Osteocyte (in vitro differentiated cells): Measurements from ENCODE around the gene SEPSECS. TPM values are rescaled to one million over a fixed set of nuclear protein-coding genes. Genes with fewer than 3 reads are reported as not detected.

Source experiments
- DNase-seq: peaks from one replicate; pipeline ENCODE4 v3.0.0; 2021; ENCODE audit warnings: mixed read lengths; ENCODE audit not compliant: unreplicated experiment; ENCODE audit errors: extremely low spot score
- H3K27ac Mint-ChIP-seq: one replicate; pipeline ENCODE4 v1.8.0; 2021; ENCODE audit warnings: mild to moderate bottlenecking, mixed read lengths; ENCODE audit not compliant: unreplicated experiment
- H3K27me3 Mint-ChIP-seq: one replicate; pipeline ENCODE4 v1.8.0; 2021; ENCODE audit warnings: mixed read lengths; ENCODE audit not compliant: unreplicated experiment
- H3K36me3 Mint-ChIP-seq: one replicate; pipeline ENCODE4 v1.8.0; 2021; ENCODE audit warnings: mixed read lengths; ENCODE audit not compliant: unreplicated experiment
- H3K4me1 Mint-ChIP-seq: one replicate; pipeline ENCODE4 v1.8.0; 2021; ENCODE audit warnings: mixed read lengths; ENCODE audit not compliant: unreplicated experiment
- H3K4me3 Mint-ChIP-seq: one replicate; pipeline ENCODE4 v1.8.0; 2021; ENCODE audit warnings: mild to moderate bottlenecking, moderate library complexity, mixed read lengths; ENCODE audit not compliant: unreplicated experiment
- H3K9me3 Mint-ChIP-seq: one replicate; pipeline ENCODE4 v1.8.0; 2021; ENCODE audit warnings: mixed read lengths; ENCODE audit not compliant: unreplicated experiment
- total RNA-seq: library from RNA; stranded (reverse); gene quantifications from 2 replicates; pipeline ENCODE4 v1.2.1, GENCODE V29; 2021
- TF ChIP-seq, protein P1 (sequence below): fragments of 200-600 bp; sonication (generic); IDR thresholded peaks from 2 replicates; pipeline ENCODE4 v1.5.0; 2021; ENCODE audit warnings: antibody characterized with exemption, mild to moderate bottlenecking, moderate library complexity

The SEPSECS gene
- total RNA-seq, 1 donor from 2014 or later = 7.8 TPM

DNA sequence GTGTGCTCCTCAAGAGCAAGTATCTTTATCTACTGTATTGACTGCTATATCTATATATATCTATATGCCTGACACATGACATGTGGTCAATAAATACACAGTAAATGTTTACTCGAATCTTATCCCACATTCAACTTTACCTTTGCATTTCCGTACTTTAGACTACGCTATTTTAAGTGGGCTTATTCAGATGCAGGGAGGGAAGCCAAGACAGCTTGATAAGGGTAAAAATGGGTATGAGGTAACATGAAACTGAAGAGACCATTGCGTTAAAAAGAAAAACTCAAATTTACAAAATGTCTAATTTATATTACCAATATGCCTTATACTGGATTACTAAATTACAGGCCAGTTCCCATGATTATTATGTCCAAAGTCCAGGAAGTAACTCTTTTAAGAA is 17.8 kb downstream of the SEPSECS start:
- H3K4me3 Mint-ChIP-seq = no peak overlapping the region
- peaks cover 21% of the 10 kb centered on the region for H3K36me3 Mint-ChIP-seq
- no peaks in the 10 kb centered on the region for H3K4me1 Mint-ChIP-seq
- DNase-seq = no peak
- H3K27ac Mint-ChIP-seq = no peak overlapping the region
- TF ChIP-seq, protein P1, sequence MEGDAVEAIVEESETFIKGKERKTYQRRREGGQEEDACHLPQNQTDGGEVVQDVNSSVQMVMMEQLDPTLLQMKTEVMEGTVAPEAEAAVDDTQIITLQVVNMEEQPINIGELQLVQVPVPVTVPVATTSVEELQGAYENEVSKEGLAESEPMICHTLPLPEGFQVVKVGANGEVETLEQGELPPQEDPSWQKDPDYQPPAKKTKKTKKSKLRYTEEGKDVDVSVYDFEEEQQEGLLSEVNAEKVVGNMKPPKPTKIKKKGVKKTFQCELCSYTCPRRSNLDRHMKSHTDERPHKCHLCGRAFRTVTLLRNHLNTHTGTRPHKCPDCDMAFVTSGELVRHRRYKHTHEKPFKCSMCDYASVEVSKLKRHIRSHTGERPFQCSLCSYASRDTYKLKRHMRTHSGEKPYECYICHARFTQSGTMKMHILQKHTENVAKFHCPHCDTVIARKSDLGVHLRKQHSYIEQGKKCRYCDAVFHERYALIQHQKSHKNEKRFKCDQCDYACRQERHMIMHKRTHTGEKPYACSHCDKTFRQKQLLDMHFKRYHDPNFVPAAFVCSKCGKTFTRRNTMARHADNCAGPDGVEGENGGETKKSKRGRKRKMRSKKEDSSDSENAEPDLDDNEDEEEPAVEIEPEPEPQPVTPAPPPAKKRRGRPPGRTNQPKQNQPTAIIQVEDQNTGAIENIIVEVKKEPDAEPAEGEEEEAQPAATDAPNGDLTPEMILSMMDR = no peak
- H3K9me3 Mint-ChIP-seq = no peaks in the 10 kb centered on the region
- no peaks in the 10 kb centered on the region for H3K27me3 Mint-ChIP-seq

DNA sequence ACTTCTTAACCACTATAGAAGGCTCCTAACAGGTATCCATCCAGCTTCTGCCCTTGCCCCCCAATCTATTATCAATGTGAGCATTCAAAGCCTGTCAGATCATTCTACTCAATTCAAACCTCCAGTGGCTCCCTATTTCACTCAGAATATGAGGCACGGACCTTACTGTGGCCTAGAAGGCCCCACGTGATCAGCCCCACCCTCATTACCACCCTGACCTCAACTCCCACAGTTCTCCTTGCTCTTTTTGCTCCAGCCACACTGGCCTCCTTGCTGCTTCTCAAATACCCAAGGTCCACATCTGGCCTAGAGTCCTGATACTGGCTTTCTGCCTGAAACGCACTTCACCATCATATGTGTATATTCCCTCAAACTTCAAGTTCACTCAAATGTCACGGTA is 18.7 kb downstream of the SEPSECS start:
- Mint-ChIP-seq H3K27ac (no peak overlapping the region), H3K4me3 (no peak overlapping the region), H3K27me3 (no peaks in the 10 kb centered on the region), H3K9me3 (peaks cover 6% of the 10 kb centered on the region), H3K36me3 (peaks cover 29% of the 10 kb centered on the region), H3K4me1 (no peaks in the 10 kb centered on the region)
- no peak for DNase-seq
- TF ChIP-seq, protein P1 = no peak

DNA sequence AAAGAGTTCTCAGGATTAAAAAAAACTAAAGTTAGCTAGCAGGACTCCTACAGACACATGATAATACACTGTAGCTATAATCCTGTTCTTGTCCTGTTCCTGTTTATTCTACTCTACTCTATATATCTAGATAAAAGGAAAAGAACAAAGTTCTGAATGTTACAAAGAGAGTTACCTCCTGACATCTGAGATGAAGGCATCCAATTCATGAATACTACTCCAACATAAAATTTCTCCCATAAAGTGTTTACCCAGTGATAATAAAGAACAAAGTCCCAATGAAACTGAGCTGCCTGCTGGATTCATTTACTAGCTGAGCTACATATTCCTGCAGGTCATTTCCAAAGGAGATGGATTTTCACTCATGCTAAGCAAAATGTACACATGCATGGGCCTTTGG is 27.1 kb downstream of the SEPSECS start:
- H3K9me3 Mint-ChIP-seq = peaks cover 18% of the 10 kb centered on the region
- peaks cover 19% of the 10 kb centered on the region for H3K4me1 Mint-ChIP-seq
- no peak overlapping the region for H3K27ac Mint-ChIP-seq
- H3K4me3 Mint-ChIP-seq = no peak overlapping the region
- TF ChIP-seq, protein P1 = no peak
- H3K27me3 Mint-ChIP-seq = no peaks in the 10 kb centered on the region
- no peak for DNase-seq
- H3K36me3 Mint-ChIP-seq = peaks cover 29% of the 10 kb centered on the region

DNA sequence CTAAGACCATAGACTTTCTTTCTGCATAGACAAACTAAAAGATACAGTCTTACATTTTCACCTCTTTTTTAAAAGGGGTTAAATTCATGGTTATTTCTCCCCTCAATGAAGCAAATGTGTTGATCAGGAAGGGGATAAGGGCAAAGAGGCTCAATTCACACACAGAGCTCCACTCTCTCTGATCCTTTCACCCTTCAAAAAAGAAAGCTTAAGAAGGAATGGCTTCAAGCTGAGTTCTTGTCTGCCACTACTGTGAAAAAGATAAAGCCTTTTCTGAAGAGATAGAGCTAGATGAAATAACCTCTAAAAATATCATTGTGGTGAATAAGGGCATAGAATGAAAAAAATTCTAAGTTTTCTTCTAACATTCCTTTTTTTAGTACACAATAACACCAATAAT is 28.3 kb downstream of the SEPSECS start:
- no peaks in the 10 kb centered on the region for H3K27me3 Mint-ChIP-seq
- H3K4me3 Mint-ChIP-seq = no peak overlapping the region
- peaks cover 19% of the 10 kb centered on the region for H3K4me1 Mint-ChIP-seq
- TF ChIP-seq, protein P1 = no peak
- DNase-seq = no peak
- no peak overlapping the region for H3K27ac Mint-ChIP-seq
- peaks cover 21% of the 10 kb centered on the region for H3K36me3 Mint-ChIP-seq
- H3K9me3 Mint-ChIP-seq = peaks cover 14% of the 10 kb centered on the region

DNA sequence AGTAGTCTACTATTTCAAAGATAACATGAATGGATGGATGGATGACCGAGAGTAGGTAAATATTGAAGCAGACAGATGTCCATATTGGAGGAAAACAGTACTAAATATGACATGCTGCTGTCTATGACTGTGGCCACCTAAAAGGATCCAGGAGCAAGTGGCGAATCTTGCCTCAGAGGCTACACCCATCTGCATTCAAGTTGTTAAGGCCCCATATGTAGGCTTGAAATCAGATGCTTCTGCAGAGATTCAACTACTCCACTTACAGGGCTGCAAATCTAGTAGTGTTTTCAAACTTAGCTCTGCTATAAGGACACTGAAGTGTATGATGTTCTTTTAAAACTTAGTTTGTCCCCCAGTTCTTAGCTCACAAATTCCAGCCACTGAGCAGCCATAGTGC is 28.9 kb downstream of the SEPSECS start:
- TF ChIP-seq, protein P1 = no peak
- Mint-ChIP-seq H3K27me3 (no peaks in the 10 kb centered on the region), H3K9me3 (peaks cover 12% of the 10 kb centered on the region), H3K27ac (no peak overlapping the region), H3K36me3 (peaks cover 16% of the 10 kb centered on the region), H3K4me1 (peaks cover 19% of the 10 kb centered on the region), H3K4me3 (no peak overlapping the region)
- DNase-seq = no peak
